Left ventricle myocardium inferior (tissue), 1 donor: ENCODE results near the gene MAGI1. TPM values are rescaled to one million over a fixed set of nuclear protein-coding genes. Genes with fewer than 3 reads are reported as not detected.
A peak's percentile ranks its signal among the peaks of the same experiment; 100 is the strongest.

Source experiments
- DNase-seq: peaks from one replicate; pipeline ENCODE4 v3.0.0-alpha.2; 2020
- H3K27ac ChIP-seq: fragments of 200-600 bp; replicated peaks from 2 replicates; pipeline ENCODE4 v1.8.0; 2021
- H3K27me3 ChIP-seq: fragments of 200-600 bp; 2 replicates; pipeline ENCODE4 v1.8.0; 2021; ENCODE audit warnings: low read depth
- H3K36me3 ChIP-seq: fragments of 200-600 bp; 2 replicates; pipeline ENCODE4 v1.8.0; 2021
- H3K4me1 ChIP-seq: fragments of 200-600 bp; 2 replicates; pipeline ENCODE4 v1.8.0; 2021
- H3K4me3 ChIP-seq: fragments of 200-600 bp; 2 replicates; pipeline ENCODE4 v1.8.0; 2021; ENCODE audit warnings: mild to moderate bottlenecking, moderate library complexity
- H3K9me3 ChIP-seq: fragments of 200-600 bp; replicated peaks from 2 replicates; pipeline ENCODE4 v1.8.0; 2021
- CTCF ChIP-seq: fragments of 200-600 bp; IDR thresholded peaks from 2 replicates; pipeline ENCODE4 v1.8.0; 2021; ENCODE audit warnings: antibody characterized with exemption, mild to moderate bottlenecking, borderline replicate concordance
- intact Hi-C: fragments of 100-400 bp; cut with micrococcal nuclease; formaldehyde crosslinking; loops from one replicate; pipeline ENCODE4 v1.11.0; 2022
- total RNA-seq: library from RNA; stranded (reverse); fragmentation: NEBNext Ultra II Directional; extraction: Animal tissue kit (Norgen Biotek cat#: 25700); gene quantifications from one replicate; pipeline ENCODE4 v1.2.1, GENCODE V29; 2021
- donor health status: DM: no; HTN: yes; CAD: no; lungs with severe emphysema.

Gene MAGI1
- total RNA-seq, 1 donor from 2014 or later, result 36.6 TPM

- peak overlapping the region; percentile 75 for H3K27ac ChIP-seq
- H3K9me3 ChIP-seq, result no peaks in the 10 kb centered on the region
- TF ChIP-seq CTCF, result no peak
- no peak for DNase-seq
- no peaks in the 10 kb centered on the region for H3K36me3 ChIP-seq
- H3K4me3 ChIP-seq, result no peak overlapping the region
- intact Hi-C loops, result no loop called here
- H3K27me3 ChIP-seq, result no peaks in the 10 kb centered on the region
- peaks cover 70% of the 10 kb centered on the region for H3K4me1 ChIP-seq
These were observed 98.9 kb downstream of the MAGI1 start for GRCh38 chr3:65939801-65940246.

- H3K9me3 ChIP-seq, result no peaks in the 10 kb centered on the region
- H3K4me1 ChIP-seq, result peaks cover 64% of the 10 kb centered on the region
- no peak overlapping the region for H3K4me3 ChIP-seq
- intact Hi-C loops, result no loop called here
- H3K36me3 ChIP-seq, result no peaks in the 10 kb centered on the region
- TF ChIP-seq CTCF, result no peak
- no peak for DNase-seq
- H3K27me3 ChIP-seq, result no peaks in the 10 kb centered on the region
- peak overlapping the region; percentile 75 for H3K27ac ChIP-seq
These were observed 99.5 kb downstream of the MAGI1 start for GRCh38 chr3:65939184-65939583.

GRCh38 chr3:65938676-65939075 lies 100.0 kb downstream of the MAGI1 start:
- intact Hi-C loops, result no loop called here
- Histone ChIP-seq H3K4me3 (no peak overlapping the region), H3K4me1 (peaks cover 61% of the 10 kb centered on the region), H3K9me3 (no peaks in the 10 kb centered on the region), H3K36me3 (no peaks in the 10 kb centered on the region), H3K27ac (peak overlapping the region; percentile 75), H3K27me3 (no peaks in the 10 kb centered on the region)
- DNase-seq, result no peak
- TF ChIP-seq CTCF, result no peak

GRCh38 chr3:65938147-65938546 lies 100.6 kb downstream of the MAGI1 start:
- H3K27me3 ChIP-seq, result no peaks in the 10 kb centered on the region
- H3K4me1 ChIP-seq, result peaks cover 61% of the 10 kb centered on the region
- intact Hi-C loops, result no loop called here
- H3K9me3 ChIP-seq, result peaks cover 2% of the 10 kb centered on the region
- H3K36me3 ChIP-seq, result no peaks in the 10 kb centered on the region
- TF ChIP-seq CTCF, result no peak
- H3K27ac ChIP-seq, result peak overlapping the region; percentile 75
- no peak overlapping the region for H3K4me3 ChIP-seq
- no peak for DNase-seq

GRCh38 chr3:65936908-65937638 lies 101.6 kb downstream of the MAGI1 start:
- no peaks in the 10 kb centered on the region for H3K27me3 ChIP-seq
- DNase-seq, result no peak
- H3K27ac ChIP-seq, result peak overlapping the region; percentile 75
- TF ChIP-seq CTCF, result no peak
- no peak overlapping the region for H3K4me3 ChIP-seq
- H3K4me1 ChIP-seq, result peaks cover 58% of the 10 kb centered on the region
- intact Hi-C loops, result no loop called here
- H3K36me3 ChIP-seq, result no peaks in the 10 kb centered on the region
- peaks cover 7% of the 10 kb centered on the region for H3K9me3 ChIP-seq
